Right kidney (tissue), 9 donors: ENCODE results near the gene CCDC6.
A peak's percentile ranks its signal among the peaks of the same experiment; 100 is the strongest.
"Not testable (repeated sequence)": the region's sequence is repeated elsewhere in the genome, so short reads cannot be mapped to it uniquely, and the experiment has no call there.

Source experiments
- DNase-seq: peaks from one replicate; pipeline ENCODE4 v3.0.0-alpha.2; 2016
- long read RNA-seq, 8 donors: transcript quantifications; one replicate each; lab custom pipeline, GENCODE V29; 2026

CCDC6 gene
- long read RNA-seq, donor 1, full-length matches to known transcripts, result 6 of 6 reads
- long read RNA-seq, donor 1, partial matches to known transcripts, result 0 of 6 reads
- long read RNA-seq, donor 1, other reads (novel, unspliced or antisense), result 0 of 6 reads
- long read RNA-seq, donor 2, full-length matches to known transcripts, result 3 of 3 reads
- long read RNA-seq, donor 2, partial matches to known transcripts, result 0 of 3 reads
- long read RNA-seq, donor 2, other reads (novel, unspliced or antisense), result 0 of 3 reads
- long read RNA-seq, donor 3, full-length matches to known transcripts, result 7 of 7 reads
- long read RNA-seq, donor 3, partial matches to known transcripts, result 0 of 7 reads
- long read RNA-seq, donor 3, other reads (novel, unspliced or antisense), result 0 of 7 reads
- long read RNA-seq, donor 4, full-length matches to known transcripts, result 12 of 12 reads
- long read RNA-seq, donor 4, partial matches to known transcripts, result 0 of 12 reads
- long read RNA-seq, donor 4, other reads (novel, unspliced or antisense), result 0 of 12 reads
- long read RNA-seq, donor 5, full-length matches to known transcripts, result 6 of 6 reads
- long read RNA-seq, donor 5, partial matches to known transcripts, result 0 of 6 reads
- long read RNA-seq, donor 5, other reads (novel, unspliced or antisense), result 0 of 6 reads
- long read RNA-seq, donor 6, full-length matches to known transcripts, result 5 of 5 reads
- long read RNA-seq, donor 6, partial matches to known transcripts, result 0 of 5 reads
- long read RNA-seq, donor 6, other reads (novel, unspliced or antisense), result 0 of 5 reads
- long read RNA-seq, donor 7, full-length matches to known transcripts, result 20 of 20 reads
- long read RNA-seq, donor 7, partial matches to known transcripts, result 0 of 20 reads
- long read RNA-seq, donor 7, other reads (novel, unspliced or antisense), result 0 of 20 reads
- long read RNA-seq, donor 8, full-length matches to known transcripts, result 6 of 6 reads
- long read RNA-seq, donor 8, partial matches to known transcripts, result 0 of 6 reads
- long read RNA-seq, donor 8, other reads (novel, unspliced or antisense), result 0 of 6 reads

DNA sequence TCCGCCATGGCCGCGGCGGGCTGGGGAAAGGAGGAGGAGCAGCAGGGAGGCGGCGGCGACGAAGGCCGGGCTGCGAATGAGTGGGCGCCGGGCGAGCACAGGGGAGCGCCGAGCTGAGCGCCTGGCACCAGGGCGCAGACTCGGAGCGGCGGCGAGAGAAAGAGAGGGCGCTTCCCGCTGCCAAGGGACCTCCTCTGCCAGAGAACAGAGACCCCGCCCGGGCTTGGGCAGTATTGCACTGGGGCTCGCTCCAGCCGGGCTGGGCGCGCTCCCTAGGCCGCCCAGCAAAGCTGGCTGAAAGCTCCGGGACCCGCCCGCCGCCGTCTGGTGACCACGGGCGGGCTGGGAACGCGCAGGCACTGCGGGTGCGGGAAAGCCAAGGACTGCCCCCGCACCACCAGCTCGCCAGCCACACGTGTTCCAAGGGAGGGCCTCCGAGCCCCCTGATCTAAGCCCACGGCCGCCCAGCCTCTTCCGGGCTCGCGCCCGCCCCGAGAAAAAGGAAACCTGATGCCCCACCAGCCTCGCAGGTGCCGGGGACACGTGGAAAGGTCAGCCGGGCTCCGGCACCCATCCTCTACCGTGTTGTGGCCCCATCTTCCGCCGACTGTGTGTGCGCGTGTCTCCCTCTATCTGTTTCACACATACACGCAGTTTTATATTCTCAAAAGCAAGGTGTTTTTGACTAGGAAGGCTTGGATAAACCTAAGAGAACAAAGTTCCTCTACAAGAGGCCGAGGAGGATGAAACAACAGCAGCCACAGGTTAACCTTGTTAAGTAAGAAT lies at the start of gene CCDC6:
Gene CCDC6 (minus strand): TSS at position 140 of the 786 bp plus-strand sequence. CDS start 132 bp downstream, at position 8.
- DNase-seq, result peak; percentile 98

DNA sequence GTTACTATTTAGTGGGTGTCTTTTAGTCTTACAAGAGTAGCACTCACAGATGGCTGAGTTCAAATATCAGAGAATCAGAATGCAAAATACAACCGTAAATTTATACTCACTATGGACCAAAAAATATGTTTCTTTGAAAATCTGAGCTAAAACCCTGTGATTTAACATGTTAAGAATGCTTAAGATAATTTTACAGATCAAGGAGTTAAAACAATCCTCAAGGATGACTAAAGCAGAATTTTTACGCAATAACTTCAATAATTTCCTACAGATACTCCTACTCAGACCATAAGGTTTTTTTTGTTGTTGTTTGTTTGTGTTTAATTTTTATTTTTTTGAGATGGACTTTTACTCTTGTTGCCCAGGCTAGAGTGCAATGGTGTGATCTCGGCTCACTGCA lies 47.9 kb upstream of the CCDC6 start:
- DNase-seq, result no peak

DNA sequence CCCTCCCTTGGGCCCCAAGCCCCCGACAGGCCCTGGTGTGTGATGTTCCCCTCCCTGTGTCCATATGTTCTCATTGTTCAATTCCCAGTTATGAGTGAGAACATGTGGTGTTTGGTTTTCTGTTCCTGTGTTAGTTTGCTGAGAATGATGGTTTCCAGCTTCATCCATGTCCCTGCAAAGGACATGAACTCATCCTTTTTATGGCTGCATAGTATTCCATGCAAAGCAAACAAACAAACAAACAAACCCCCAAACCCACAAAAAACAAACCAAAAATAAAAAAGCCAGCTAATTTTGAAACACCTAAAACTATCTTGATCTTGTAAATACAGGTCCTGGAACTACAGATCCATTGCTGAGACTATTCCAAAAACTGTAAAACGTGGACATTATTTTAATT lies 47.4 kb upstream of the CCDC6 start:
- DNase-seq, result not testable (repeated sequence)

DNA sequence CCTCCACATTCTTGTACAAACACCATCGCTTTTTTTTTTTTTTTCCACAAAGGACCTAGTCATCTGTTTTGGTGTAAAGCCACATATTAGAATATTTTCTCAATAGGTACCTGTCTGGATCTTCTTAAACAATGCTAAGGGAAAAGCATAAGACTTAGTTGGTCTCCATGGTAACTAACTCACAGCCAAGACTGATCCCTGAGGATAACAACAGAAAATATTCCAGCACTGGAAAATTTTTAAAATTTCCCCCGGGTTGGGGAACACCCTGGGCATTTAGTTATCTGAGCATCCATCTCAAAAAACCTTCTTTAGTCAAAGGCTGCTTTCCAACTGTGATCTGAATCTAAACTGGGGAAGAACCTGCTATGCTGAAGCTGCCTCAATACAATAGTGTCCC lies 43.7 kb upstream of the CCDC6 start:
- no peak for DNase-seq

DNA sequence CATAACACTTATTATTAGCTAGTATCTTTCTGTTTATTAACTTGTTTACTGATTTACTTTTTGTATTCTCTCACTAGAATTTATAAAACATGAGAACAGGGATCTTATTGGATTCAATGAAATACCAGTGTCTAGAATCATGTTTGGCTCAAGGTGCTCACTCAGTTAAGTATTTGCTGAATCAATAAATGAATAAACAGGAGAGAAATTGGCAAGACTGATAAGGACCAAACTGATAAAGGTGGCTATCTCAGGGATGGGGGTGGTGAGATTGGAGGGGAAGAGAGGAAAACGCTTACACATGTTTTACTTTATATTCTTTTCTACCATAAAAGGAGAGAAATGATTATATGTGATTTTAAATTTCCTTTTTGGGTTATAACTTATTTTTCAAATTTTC lies 43.3 kb upstream of the CCDC6 start:
- DNase-seq, result no peak

DNA sequence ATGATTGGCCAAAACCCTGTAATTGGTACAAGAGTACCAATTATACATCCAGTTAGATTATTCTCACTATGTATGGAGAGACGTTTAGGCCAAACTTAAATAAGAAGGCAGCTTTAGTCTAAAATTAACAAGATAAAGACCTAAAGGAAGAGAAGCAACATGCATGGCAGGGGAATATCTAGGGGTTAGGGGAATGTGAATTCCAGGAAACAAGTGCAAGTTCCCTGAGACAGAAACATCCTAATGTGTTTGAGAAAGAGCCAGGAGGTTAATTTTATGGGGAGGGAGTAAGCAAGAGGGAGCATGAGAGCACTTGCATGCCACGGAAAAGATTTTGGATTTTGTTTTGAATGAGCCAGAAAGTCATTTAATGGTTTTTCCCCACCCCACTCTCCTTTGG lies 39.6 kb upstream of the CCDC6 start:
- DNase-seq, result no peak

DNA sequence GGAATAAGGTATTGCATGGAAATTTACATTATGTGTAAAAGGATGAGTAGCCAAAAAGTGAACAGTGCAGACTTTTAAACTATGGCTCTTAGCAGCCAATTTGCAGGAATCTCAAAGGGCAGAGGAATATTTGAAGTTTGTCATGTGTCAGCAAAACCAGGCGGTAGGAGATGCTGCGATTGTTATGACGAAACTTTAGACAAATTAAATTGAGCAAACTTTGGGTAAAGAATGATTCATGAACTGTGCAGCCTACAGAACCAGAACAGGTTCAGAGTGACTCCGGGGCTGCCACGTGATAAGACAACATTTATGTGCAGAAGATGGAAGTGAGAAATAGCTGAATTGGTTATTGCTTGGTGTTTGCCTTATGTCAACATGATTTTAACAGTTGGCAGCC lies 39.2 kb upstream of the CCDC6 start:
- no peak for DNase-seq

DNA sequence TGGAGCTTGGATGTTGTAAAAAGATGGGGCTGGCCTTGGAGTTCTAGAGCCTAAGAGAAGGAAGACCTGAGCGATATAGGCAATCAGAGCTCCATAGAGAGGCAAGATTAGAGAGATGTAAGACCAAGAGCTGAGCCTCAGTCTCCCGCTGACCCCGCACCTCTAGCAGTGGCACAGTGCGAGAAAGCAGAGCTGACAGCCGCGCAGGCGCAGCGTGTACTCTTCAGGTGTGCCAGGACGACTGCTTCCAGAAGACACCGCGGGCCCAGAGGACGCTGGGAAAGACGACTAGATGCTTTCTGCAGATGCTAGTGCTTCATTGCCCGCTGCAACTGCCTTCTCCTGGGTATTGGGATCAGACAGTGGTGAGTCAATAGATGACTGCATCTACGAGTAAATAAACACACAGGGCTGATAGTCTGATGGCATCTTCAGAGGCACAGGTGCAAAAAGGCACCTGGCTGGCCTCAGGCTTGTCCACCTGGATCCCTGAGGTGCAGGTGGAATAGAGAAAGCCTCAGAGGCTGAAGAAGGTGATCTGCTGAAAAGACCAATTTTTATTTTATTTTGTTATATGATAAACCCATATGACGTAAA lies 38.1 kb upstream of the CCDC6 start:
- no peak for DNase-seq

DNA sequence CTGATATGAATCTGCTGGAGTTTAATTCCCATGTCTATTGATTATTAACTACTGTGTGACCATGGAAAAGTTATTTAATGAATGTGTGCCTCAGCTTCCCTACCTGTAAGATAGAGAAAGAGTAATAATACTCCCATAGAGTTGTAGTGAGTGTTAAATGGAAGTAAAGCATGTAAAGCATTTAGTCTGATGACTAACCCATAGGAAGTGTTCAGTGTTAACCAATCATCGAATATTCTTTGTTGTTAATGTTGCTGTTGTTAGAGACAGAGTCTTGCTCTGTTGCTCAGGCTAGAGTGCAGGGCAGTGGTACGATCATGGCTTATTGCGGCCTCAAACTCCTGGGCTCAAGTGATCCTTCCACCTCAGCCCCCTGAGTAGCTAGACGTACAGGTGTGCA lies 36.2 kb upstream of the CCDC6 start:
- no peak for DNase-seq

DNA sequence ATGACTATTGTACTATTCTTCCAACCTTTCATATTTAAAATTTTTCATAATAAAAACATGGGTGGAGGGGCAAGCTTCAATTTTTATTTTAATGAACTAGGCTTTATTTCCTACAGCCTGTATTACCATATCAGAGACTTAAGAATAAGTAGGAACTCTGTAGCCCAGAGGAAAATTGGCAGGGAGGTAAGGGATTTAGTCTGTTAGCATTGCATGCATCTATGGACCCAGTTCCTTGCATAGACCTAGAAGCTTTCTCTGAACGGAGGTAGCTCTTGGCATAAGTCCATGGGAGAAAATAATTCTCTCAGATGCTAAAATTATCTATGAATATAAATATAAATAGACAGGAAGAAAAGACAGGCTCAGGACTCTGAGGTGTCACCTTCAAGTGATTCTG lies 31.4 kb upstream of the CCDC6 start:
- no peak for DNase-seq

DNA sequence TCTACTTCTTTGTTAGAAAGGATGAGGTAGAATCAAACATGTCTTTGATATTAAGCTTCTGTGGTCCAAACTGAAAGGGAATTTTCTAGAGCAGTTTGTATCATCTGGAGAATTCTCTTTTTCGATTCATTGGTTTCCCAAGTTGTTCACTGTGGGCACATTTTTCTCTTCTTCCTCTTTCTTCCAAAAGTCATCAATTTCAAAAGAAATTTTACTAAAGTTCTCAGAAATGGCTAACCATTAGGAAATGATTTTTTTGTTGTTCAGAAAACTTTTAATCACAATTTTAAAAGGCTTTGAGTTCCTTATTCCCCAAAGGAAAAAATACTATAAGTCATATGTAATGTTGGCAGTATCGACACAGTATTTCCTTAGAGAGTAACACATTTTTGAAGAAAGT lies 28.3 kb upstream of the CCDC6 start:
- DNase-seq, result no peak

DNA sequence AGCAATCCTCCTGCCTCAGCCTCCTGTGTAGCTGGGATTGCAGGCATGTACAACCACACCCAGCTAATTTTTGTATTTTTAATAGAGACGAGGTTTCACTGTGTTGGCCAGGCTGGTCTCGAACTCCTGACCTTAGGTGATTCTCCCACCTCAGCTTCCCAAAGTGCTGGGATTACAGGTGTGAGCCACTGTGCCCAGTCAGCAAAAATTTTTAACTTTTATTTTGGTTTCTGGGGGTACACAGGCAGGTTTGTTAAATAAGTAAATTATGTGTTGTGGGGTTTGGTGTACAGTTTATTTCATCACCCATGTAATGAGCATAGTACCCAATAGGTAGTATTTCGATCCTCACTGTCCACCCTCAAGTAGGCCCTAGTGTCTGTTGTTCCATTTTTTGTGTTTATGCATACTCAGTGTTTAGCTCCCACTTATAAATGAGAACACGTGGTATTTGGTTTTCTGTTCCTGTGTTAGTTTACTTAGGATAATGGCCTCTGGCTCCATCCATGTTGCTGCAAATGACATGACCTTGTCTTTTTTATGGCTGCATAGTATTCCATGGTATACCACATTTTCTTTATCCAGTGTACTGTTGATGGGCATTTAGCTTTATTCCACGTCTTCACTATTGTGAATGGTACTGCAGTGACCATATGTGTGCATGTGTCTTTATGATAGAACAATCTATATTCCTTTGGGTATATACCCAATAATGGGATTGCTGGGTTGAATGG lies 24.6 kb upstream of the CCDC6 start:
- DNase-seq, result not testable (repeated sequence)

DNA sequence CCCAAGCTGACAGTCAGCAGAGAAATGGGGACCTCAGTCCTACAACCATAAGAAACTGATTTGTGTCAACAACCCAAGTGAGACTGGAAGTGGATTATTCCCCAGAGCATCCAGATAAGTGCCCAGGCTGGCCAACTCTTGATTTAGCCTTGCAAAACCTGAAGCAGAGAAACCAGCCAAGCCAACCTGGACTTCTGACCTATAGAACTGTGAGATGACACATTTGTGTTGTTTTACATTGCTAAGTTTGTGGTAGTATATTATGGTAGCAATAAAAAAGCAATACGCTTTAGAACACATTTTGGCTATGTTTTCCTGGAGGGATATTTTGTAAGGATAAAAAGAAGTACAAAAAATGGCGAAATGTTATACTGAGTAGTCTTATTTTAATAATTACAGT lies 19.7 kb upstream of the CCDC6 start:
- no peak for DNase-seq

DNA sequence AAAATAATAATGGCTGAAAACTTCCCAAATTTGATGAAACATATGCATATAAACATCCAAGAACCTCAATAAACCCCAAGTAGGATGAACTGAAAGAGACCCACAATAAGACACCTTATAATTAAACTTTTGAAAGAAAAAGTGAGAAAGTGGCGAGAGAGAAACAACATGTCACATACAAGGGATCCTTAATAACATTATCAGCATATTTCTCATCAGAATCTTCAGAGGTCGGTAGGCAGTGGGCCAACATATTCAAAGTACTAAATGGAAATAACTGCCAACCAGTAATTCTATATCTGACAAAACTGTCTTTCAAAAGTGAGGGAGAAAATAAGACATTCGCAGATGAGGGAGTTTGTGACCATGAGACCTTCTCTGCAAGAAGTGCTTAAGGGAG lies 16.6 kb upstream of the CCDC6 start:
- DNase-seq, result no peak

DNA sequence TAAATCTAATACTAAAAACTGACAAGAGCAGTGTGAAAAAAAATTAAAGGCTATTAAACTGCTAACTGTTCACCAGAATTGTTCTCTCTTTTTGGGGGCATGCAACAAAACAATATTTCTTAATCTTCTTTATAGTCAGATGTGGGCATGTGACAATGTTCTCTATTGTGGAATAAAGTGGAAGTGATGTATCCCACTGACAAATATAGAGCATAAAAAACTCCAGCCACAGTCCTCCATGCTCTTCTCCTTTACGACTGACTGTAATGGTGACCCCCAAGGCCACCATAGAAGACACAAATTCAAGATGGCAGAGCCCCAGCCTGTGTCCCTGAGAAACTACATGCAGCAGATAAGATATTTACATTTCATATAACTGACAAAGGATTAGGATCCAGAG lies 11.6 kb upstream of the CCDC6 start:
- DNase-seq, result no peak

DNA sequence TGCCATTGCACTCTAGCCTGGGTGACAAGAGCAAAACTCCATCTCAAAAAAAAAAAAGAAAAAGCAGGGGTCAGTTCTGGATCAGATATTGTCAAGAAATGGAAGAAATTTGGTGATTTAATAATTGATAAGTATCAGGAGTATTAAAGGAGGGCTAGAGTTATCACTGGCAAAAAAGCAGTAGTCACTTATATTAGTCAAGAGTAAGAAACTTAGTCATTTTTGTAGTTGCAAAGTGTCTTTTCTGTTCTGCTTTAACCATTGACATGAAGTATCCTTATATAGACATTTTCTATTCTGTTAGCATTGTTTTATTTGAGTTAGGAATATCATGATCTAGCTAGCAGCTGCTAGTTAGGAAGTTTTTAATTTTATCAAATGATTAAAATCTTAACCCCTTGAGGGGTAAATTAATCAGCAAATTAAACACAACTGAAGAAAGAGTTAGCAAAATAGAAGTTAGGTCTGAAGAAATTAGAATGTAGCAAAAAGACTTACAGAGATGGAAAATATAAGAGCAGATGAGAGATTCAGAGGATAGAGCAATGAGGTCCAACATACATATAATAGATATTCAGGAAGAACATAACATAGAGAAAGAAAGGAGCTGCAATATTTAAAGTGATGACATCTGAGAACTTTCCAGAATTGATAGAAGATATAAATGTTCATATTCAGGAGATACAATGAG lies 7.3 kb upstream of the CCDC6 start:
- no peak for DNase-seq

DNA sequence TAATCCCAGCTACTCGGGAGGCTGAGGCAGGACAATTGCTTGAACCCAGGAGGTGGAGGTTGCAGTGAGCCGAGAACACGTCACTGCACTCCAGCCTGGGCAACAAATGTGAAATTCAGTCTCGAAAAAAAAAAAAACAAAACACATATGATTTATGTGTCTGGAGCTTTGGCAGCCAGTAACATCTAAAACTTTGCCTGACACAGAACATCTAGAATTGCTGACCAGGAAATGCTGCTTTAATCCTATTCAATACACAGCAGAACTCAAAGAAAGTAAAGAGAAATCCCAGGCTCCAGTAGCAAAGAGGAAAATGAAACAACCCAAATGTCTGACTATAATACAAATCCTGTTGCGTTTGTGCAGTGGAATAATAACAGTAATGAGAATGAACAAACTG lies 4.5 kb upstream of the CCDC6 start:
- DNase-seq, result no peak

DNA sequence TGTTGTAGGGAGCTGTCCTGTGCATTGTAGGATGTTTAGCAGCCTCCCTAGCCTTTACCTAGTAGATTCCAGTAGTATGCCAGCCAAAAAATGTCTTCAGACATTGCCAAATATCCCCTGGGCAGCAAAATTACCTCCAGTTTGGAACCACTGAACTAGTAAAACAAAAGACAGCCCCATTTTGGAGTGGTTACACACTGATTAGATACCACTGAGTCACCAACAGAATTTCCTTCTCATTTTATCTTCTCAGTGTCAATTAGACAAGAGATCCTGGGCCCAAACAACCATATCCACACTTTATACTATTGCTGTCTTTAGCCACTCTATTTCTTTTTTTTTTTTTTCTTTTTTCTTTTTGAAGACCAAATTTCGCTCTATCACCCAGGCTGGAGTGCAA lies 3.5 kb upstream of the CCDC6 start:
- DNase-seq, result no peak

DNA sequence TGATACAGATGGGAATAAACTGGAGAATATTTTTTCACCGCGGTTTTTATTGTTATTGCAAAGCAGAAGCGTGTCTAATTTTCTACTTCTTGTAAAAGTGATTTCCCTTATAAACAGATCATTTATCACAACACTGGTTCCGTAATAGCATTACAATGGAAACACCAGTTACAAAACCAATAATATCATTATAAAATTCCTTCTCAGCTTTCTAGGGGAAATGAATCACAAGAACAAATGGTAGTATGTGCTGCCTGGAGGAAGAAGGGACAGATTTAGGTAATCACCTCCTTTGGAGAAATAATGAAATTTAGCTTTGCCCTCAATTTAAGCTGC lies 2.4 kb upstream of the CCDC6 start:
- DNase-seq, result no peak

DNA sequence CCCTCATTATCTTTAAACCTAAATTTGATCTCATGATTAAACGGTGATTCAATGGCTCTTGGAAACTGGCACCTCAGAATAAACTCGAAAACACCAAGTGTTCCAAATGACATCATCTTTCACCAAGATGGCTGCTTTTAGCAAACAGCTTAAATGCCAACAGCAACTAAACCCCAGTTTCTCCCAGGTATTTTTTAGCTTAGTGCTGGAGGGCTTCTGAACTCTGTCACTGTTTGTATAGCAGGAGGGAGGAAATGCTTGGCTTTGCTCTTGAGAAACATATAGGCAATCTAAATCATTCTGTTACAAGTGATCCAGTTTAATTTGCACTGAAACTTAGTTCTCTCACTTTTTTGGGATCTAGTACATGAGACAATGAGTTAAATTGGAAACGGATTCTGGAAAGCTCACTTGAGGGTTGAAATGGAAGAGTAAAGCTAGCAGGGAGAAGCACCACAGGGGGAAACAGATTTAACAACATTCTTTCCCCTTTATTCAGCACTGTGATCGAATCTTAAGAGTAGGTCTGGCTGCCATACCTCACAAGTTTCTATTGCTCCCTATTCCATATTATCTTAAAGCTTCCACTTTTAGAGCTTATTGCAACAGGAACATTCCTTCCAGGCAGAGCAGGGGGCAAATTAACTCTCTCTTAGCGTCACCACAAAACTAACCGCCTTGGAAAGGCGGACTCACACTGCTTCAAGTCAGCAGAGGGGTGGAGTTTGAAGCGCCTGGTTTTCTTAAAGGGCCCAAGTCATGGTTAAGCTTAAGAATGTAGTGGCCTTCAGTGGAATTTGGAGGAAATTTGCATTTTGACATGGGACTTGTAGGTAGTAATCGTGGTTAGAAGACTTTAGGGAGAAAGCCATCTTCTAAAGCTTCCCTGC lies 1.8 kb upstream of the CCDC6 start:
- DNase-seq, result peak; percentile 61
